H1 (cell line): ENCODE measurements around the gene GJC2. TPM values are rescaled to one million over a fixed set of nuclear protein-coding genes. Genes with fewer than 3 reads are reported as not detected.

Source experiments
- ASH2L ChIP-seq: fragments of 200-600, 300-600 bp; sonication (generic); IDR thresholded peaks from one replicate; pipeline ENCODE4 v1.7.1; 2017; ENCODE audit warnings: low read length
- BACH1 ChIP-seq: IDR thresholded peaks from 2 replicates; pipeline ENCODE4 v1.6.1; 2012; ENCODE audit warnings: low read length, improper control_type of control experiment
- BRCA1 ChIP-seq: IDR thresholded peaks from 2 replicates; pipeline ENCODE4 v1.6.1; 2012; ENCODE audit warnings: low read depth, low read length, improper control_type of control experiment
- CTBP2 ChIP-seq: IDR thresholded peaks from 2 replicates; pipeline ENCODE4 v1.7.0; 2011; ENCODE audit warnings: borderline replicate concordance, mild to moderate bottlenecking, moderate library complexity, mixed read lengths, low read length; ENCODE audit not compliant: insufficient read depth, insufficient read length
- CTCF ChIP-seq, 3 experiments: IDR thresholded peaks; 1 replicate in 2 of 3; 2 replicates in 1 of 3; pipeline versions ENCODE4 v1.5.1 to v1.6.1; 2011; ENCODE audit warnings: low read length in 3 of 3, mild to moderate bottlenecking in 3 of 3, inconsistent platforms in 2 of 3, low read depth in 1 of 3, moderate library complexity in 1 of 3; ENCODE audit not compliant: insufficient read depth in 1 of 3; ENCODE audit errors: control extremely low read depth in 1 of 3
- E2F6 ChIP-seq: IDR thresholded peaks from 2 replicates; pipeline ENCODE4 v1.6.1; 2012; ENCODE audit warnings: inconsistent platforms
- HDAC6 ChIP-seq: IDR thresholded peaks from one replicate; pipeline ENCODE4 v1.7.1; 2012; ENCODE audit warnings: low read depth, mild to moderate bottlenecking, inconsistent platforms, low read length, moderate library complexity
- JUN ChIP-seq: IDR thresholded peaks from 2 replicates; pipeline ENCODE4 v1.6.1; 2011; ENCODE audit warnings: low read depth, mild to moderate bottlenecking, improper control_type of control experiment, low read length
- NRF1 ChIP-seq: IDR thresholded peaks from 2 replicates; pipeline ENCODE4 v1.6.1; 2011; ENCODE audit warnings: mild to moderate bottlenecking, low read depth, low read length, improper control_type of control experiment
- RAD21 ChIP-seq, 2 experiments: IDR thresholded peaks in 1 of 2; conservative IDR thresholded peaks in 1 of 2; 2 replicates each; pipeline ENCODE4 v1.6.1; 2011; ENCODE audit warnings: low read depth in 2 of 2, low read length in 2 of 2, improper control_type of control experiment in 1 of 2, inconsistent platforms in 1 of 2, mild to moderate bottlenecking in 1 of 2, moderate library complexity in 1 of 2
- RFX5 ChIP-seq: IDR thresholded peaks from 2 replicates; pipeline ENCODE4 v1.6.1; 2011; ENCODE audit warnings: low read depth, low read length, improper control_type of control experiment, borderline replicate concordance
- SIX5 ChIP-seq: IDR thresholded peaks from 2 replicates; pipeline ENCODE4 v1.6.1; 2011; ENCODE audit warnings: mild to moderate bottlenecking, low read depth, low read length
- TAF1 ChIP-seq: IDR thresholded peaks from 2 replicates; pipeline ENCODE4 v1.6.1; 2011; ENCODE audit warnings: mild to moderate bottlenecking, low read depth, low read length
- TBP ChIP-seq: IDR thresholded peaks from 2 replicates; pipeline ENCODE4 v1.6.1; 2011; ENCODE audit warnings: low read depth, low read length, improper control_type of control experiment
- TCF12 ChIP-seq: IDR thresholded peaks from 2 replicates; pipeline ENCODE4 v1.6.1; 2011; ENCODE audit warnings: low read depth, mild to moderate bottlenecking, low read length
- polyA plus RNA-seq, 7 experiments: library from polyadenylated mRNA; depleted of rRNA in 3 of 7; stranded (reverse) in 5 of 7; unstranded in 2 of 7; fragments of >200 nt in 5 of 7; fragments of 200-250 nt in 2 of 7; gene quantifications; 1 replicate in 5 of 7; 2 replicates in 1 of 7; 4 replicates in 1 of 7; pipeline versions ENCODE4 v1.2.1 to v1.2.3, GENCODE V29; 2011 to 2013; ENCODE audit warnings: missing spikeins in 2 of 7, mixed read lengths in 2 of 7
- total RNA-seq: library from RNA; stranded (reverse); fragmentation: NEBNext Ultra II Directional; extraction: Animal tissue kit (Norgen Biotek cat#: 25700); gene quantifications from 2 replicates; pipeline ENCODE4 v1.2.1, GENCODE V29; 2021

GJC2 gene
- total and polyA plus RNA-seq, 2 of the 8 experiments (the other 6 are each of a cell fraction or from before 2014, with no cell fraction given): 0.17 to 0.54 TPM

GRCh38 chr1:228165372-228166169, 15.8 kb downstream of the GJC2 start, which contains the start of gene IBA57 (continued):
- TF ChIP-seq BRCA1: no peak
- TF ChIP-seq RFX5: no peak
- peak; percentile 88 for TF ChIP-seq TBP
- TF ChIP-seq CTBP2: no peak
- TF ChIP-seq TAF1: peak; percentile 99
- TF ChIP-seq JUN: 0 out of 2 replicates have a peak, but pooled peaks have one; percentile 41
- TF ChIP-seq TCF12: no peak
- peak in 2 of 3 experiments; percentile 75 to 82; a peak in 3 of 4 replicates for TF ChIP-seq CTCF (IDR thresholded peaks at IDR 0.05; ENCODE audit: control extremely low read depth in 1 of 3, insufficient read depth in 1 of 3, low read depth in 1 of 3, low read length in 3 of 3)
- TF ChIP-seq NRF1: peak; percentile 29; the same call in 1 of the 2 replicates
- TF ChIP-seq ASH2L: no peak
- no peak for TF ChIP-seq SIX5
- TF ChIP-seq E2F6: peak; percentile 79
- no peak for TF ChIP-seq HDAC6
- TF ChIP-seq BACH1: no peak
- no peak; a peak in 2 of 4 replicates for TF ChIP-seq RAD21 (IDR thresholded peaks at IDR 0.05 in 1 of 2, conservative IDR thresholded peaks at IDR 0.05 in 1 of 2; ENCODE audit: low read depth in 2 of 2, low read length in 2 of 2)
